Measurements from ENCODE around the gene MGAT1. TPM values are rescaled to one million over a fixed set of nuclear protein-coding genes. Genes with fewer than 3 reads are reported as not detected.

MGAT1 gene
- total and polyA plus RNA-seq, 2 of the 8 experiments (the other 6 are each of a cell fraction or from before 2014, with no cell fraction given) = 66.8 to 77.0 TPM

- Histone ChIP-seq H3K9me3 (ENCODE audit: insufficient read depth in 2 of 2, low read depth in 1 of 2, low read length in 1 of 2) (0 out of 4 replicates have a peak, but pooled peaks cover 0 to 2% of the 10 kb centered on the region in 2 experiments), H3K4ac (replicated peaks; ENCODE audit: insufficient read length, low read depth, low read length) (no peak overlapping the region), H2BK20ac (ENCODE audit: low read length) (no peak overlapping the region), H3K23me2 (ENCODE audit: low read depth, low read length) (no peaks in the 10 kb centered on the region), H2BK5ac (ENCODE audit: low read depth, low read length) (no peak overlapping the region), H3K4me3 (ENCODE audit: extremely low read depth in 1 of 4, insufficient read depth in 2 of 4, low read depth in 3 of 4, low read length in 4 of 4) (no peak overlapping the region), H3K9ac (replicated peaks in 1 of 4; ENCODE audit: extremely low read depth in 1 of 4, low read depth in 3 of 4, low read length in 3 of 4) (no peak overlapping the region), H4K91ac (replicated peaks; ENCODE audit: insufficient read length, low read length) (no peak overlapping the region), H3K56ac (replicated peaks; ENCODE audit: insufficient read length, low read depth, low read length) (no peak overlapping the region), H3K14ac (ENCODE audit: insufficient read length) (no peak overlapping the region), H3K4me2 (ENCODE audit: insufficient read depth in 1 of 2, low read depth in 2 of 2, low read length in 2 of 2) (no peak overlapping the region), H4K20me1 (replicated peaks in 1 of 2; ENCODE audit: control insufficient read depth in 1 of 2, insufficient read depth in 2 of 2, low read length in 2 of 2) (no peaks in the 10 kb centered on the region), H4K8ac (ENCODE audit: extremely low read depth, insufficient read depth, low read length) (no peak overlapping the region), H3K79me2 (ENCODE audit: control insufficient read depth in 1 of 2, insufficient read depth in 2 of 2, low read length in 2 of 2) (no peaks in the 10 kb centered on the region), H2AFZ (ENCODE audit: low read length) (no peak overlapping the region), H2AK5ac (ENCODE audit: low read depth, low read length) (no peak overlapping the region), H3K23ac (ENCODE audit: insufficient read length) (no peak overlapping the region), H2BK120ac (replicated peaks; ENCODE audit: low read depth, low read length) (no peak overlapping the region), H3K18ac (ENCODE audit: extremely low read depth, low read length) (no peak overlapping the region), H2BK12ac (ENCODE audit: low read depth, low read length) (peak overlapping the region; percentile 70; the same call in 1 of the 2 replicates), H3K27ac (ENCODE audit: low read depth, low read length) (no peak overlapping the region), H2BK15ac (ENCODE audit: low read length) (no peak overlapping the region), H3K4me1 (replicated peaks in 1 of 4; ENCODE audit: control insufficient read depth in 3 of 4, insufficient read depth in 4 of 4, low read length in 3 of 4) (peaks cover 0 to 2% (median 0%) of the 10 kb centered on the region in 4 experiments; a peak in 1 of 7 replicates), H4K5ac (ENCODE audit: insufficient read length, low read depth, low read length) (no peak overlapping the region), H3K27me3 (replicated peaks in 1 of 4; ENCODE audit: control insufficient read depth in 3 of 4, extremely low read depth in 1 of 4, insufficient read depth in 3 of 4, low read length in 3 of 4) (peaks cover 0 to 5% (median 3%) of the 10 kb centered on the region in 4 experiments; a peak in 3 of 7 replicates), H3K36me3 (ENCODE audit: control insufficient read depth in 2 of 4, insufficient read depth in 4 of 4, low read length in 3 of 4) (no peaks in the 10 kb centered on the region), H3K79me1 (ENCODE audit: low read depth, low read length) (no peaks in the 10 kb centered on the region)
- ChIA-PET CTCF (ENCODE audit: partially characterized antibody) (interaction anchor here (1.0 kb wide), 1 partner anchor 24 kb away, joined by 3 read pairs; no protein-coding TSS in a partner anchor), POLR2A (ENCODE audit: partially characterized antibody) (no interaction called here)
- WGBS, 2 experiments (ENCODE audit: extremely low coverage in 1 of 2, insufficient coverage in 1 of 2, insufficient read length in 1 of 2, insufficient replicate concordance in 2 of 2, low coverage in 1 of 2, low lambda C conversion rate in 2 of 2, missing lambda C conversion rate in 1 of 2) = 83% methylated on average over 7 of the region's 7 CpGs; no CpG with 5 or more reads in 1 of the 2 experiments
- no peak for TF ChIP-seq NANOG (IDR thresholded peaks at IDR 0.05; ENCODE audit: insufficient read depth, low read depth, low read length, poor library complexity, severe bottlenecking)
- DNase-seq (ENCODE audit: low read depth in 1 of 2, low spot score in 2 of 2) = peak in 1 of 2 experiments; percentile 30
- FAIRE-seq = no peak
Observed at GRCh38 chr5:180823346-180823745, 20.7 kb upstream of the MGAT1 start.
